Kidney tubule cell (primary cell): ENCODE measurements around the gene KCNB1.

Experiments used
- DNase-seq: peaks from one replicate; pipeline ENCODE4 v3.0.0-alpha.2; 2018; ENCODE audit warnings: low spot score

The KCNB1 gene

DNA sequence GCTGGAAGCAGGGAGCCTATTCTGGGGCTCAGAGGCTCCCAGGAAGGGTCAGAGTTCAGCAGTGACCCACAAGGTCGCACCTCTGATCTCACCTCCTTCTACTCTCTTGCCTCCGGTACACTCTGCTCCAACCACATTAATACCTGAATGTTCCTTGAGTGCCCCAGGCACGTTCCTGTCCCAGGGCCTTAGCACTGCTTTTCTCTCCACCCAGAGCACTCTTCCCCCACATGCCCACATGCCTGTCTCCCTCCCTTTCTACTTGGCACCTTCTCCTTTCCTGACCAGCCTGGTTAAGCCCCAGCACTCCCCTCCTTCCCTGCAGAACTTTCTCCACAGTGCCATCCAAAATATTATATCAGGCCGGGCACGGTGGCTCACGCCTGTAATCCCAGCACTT, 13.4 kb downstream of the KCNB1 start:
- DNase-seq, result no peak

DNA sequence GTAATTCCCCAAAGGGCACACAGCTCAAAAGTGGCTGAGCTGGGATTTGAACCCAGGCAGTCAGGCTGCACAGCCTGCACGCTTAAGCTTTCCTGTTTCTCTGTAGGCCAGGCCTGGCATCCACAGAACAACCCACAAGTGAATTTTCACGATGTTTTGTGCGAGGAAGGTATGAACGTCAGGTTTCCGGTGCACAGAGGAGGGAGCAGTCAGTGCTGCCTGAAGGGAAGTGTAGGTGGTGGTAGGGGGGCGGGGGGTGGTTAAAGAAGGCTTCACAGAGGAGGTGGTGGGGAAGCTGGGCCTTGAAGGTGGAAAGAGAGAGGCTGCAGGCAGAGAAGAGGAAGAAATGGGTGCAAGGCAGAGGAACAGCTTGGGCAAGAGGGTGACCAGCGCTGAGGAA, 14.1 kb downstream of the KCNB1 start:
- no peak for DNase-seq

DNA sequence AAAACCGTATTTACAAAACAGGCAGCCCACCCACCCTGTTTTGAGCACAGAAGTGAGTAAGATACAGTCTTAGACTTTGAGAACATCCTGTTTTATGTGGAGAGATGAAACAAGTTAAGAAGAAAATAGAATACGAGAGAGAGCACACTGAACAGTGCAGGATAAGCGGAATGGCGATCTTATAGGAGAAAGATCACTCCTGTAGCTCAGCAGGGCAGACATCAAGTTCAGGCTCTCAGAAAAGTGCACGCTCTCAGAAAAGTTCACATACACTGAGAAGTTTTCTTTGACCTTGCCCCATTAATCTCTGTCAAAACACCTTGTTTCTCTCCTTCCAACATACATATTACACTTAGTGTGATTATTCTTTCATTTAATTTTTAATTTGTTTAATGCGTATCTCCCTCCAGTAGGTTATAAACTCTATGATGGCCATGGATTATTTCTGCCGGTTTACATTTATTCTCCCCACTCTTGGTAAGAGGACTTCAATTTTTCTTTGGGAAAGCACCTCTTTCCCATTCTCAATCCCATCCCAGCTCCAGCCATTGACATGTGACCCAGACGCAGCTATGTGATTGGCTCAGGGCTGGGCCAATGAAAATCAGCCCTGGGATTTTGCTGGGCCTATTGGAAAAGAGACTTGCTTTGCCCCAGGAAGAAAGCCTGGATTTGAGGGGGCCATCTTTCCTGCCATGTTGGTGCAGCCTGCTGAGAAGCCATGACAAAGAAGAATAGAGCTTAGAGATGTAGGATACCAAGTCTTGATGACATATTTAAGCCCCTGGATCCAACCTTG, 16.2 kb downstream of the KCNB1 start:
- DNase-seq, result no peak

DNA sequence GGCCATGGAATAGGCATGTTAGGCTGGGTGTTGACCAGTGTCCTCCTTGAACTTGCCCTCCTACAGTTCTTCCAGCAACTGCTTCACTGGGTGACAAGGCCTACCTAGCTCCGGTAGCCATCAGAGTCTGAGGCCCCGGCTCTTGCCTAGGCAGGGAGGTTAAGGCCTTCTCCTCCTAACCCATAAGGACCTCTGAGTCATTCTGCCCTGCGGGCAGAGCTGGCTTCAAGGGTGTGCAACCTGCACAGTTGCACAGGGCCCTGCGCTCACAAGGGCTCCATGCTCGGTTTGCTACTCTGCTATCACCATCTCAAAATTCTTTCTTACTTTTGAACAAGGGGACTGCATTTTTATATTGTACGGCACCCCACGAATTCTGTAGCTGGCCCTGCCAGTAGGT, 17.9 kb downstream of the KCNB1 start:
- DNase-seq, result no peak

DNA sequence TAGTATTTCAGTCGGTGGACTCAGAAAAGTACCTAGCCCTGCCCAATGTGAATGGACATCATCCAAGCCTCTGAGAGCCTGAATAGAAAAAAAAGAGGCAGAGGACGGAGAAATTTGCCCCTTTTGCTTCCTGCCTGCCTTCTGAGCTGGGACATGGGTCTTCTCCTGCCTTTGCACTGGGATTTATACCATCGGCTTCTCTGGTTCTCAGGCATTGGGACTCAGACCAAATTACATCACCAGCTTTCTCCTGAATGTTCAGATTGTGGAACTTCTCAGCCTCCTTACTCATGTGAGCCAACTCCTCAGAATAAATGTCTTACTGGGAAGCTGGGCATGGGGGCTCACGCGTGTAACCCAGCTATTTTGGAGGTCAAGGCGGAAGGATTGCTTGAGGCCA, 19.8 kb downstream of the KCNB1 start:
- no peak for DNase-seq

DNA sequence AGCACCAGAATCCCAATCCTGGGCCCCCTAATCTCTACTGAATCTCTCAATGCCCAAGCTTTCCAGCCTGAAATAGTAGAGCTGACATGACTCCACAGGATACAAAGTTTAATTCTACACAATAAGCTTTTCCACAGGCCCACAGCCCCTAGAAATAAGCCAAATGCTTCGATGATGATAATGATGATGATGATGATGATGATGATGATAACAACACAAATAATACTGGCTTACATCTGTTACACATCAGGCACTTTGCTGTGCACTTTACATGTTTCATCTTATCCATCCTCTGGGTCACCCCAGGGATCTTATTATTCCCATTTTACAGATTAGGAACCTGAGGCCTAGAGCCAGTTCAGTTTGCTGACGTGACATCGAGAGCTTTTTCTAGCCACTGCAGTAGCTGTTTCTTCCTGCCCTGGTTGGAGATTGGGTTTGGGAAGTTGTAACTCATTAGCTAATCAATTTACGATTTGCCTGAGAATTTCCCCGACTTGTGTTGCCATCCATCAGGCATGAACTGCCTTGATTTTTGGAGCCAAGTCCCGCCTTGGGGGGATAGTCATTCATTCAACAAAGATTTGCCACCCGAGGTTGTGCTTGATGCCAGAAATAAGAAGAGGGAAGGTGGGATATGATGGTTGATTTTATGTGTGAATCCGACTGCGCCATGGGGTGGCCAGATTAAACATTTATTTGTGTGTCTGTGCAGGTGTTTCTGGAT, 20.4 kb downstream of the KCNB1 start:
- no peak for DNase-seq

DNA sequence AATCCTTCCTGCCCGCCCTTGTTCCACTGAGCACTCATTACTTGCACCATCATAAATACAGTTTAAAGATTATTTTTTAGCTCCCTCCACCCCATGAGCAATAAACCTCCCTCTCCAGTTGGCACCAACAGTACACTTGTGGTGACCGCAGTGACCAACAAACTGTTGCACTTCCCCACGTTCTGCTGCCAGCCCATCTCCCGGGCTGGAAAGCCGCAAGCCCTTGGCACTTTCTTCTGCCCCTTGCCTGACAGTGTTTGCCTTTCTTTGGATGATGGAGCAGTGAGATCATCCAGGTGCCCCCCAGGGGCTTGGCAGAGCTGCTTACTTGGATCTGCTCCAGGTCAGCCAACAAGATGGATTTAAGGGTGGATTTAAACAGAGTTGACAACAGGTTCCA, 21.6 kb downstream of the KCNB1 start:
- DNase-seq, result peak; percentile 94

DNA sequence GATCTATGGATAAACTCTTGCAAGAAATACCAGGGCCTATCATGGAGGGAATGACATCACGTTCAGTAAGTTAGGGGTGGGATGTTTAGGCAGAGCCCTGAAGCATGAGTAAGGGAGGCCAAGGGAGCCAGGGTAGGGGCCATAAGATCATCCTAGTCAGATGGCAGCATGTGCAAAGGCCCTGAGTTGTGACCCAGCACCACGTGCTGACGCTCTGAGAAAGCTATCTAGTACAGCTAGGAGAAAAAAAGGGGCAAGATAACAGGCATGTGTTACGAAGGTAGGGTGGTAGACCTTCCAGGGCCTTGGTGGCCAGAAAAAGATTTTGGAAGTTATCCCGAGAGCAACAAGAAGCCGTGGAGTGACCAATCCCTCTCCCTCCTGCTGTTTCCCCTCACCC, 22.3 kb downstream of the KCNB1 start:
- no peak for DNase-seq

DNA sequence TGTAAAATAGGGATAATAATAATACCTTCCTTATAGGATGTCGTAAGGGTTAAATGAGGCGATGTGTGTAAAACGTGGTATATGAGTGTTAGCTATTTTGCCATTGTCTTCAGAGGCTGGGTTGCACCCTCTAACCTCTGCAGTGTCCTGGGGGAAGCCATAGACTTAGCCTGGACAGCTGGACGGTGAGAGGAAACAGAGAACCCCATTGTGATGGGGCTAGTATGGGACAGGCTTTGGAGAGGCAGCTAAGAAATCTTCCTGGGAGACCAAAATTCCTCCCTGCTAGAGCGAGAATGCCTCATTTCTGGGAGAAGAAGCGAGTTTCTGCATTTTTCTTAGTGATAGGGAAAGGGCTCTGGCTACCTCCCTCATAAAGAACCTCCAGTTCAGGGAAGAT, 22.8 kb downstream of the KCNB1 start:
- DNase-seq, result no peak

DNA sequence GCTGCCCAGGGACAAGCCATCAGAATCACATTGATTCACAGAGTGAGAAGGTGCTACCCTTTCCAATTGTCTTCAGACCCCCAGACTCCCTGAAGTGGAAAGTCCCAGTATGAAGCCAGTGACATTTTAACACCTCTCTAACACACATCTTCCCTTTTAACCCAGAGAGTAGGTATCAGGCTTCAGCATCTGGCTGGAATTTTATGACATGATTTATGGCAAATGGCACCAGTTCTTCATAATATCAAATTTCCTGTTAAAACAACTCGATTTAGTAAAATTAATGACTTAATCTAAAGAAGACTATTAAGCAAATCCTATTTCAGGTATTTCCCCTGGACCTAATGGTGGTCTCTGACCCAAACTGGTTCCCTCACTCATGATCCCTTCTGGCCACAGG, 25.0 kb downstream of the KCNB1 start:
- no peak for DNase-seq

DNA sequence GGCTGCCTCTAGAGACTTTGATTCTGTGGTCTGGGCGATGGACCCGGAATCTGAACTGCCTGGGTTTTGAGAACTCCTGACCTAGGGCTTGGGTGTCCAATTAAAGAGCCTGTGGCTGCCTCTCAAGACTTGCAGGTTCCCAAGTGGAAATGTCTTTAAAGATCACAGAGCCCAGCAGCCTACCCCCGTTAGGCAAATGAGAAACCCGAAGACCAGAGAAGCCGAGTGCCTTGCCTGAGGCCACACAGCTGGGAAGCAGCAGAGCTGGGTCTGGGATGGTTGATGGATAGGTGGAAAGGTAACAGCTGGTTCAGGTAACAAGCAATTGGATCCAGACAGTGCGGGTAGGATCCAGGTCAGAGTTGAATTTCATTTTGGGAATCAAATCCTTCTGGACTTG, 25.8 kb downstream of the KCNB1 start:
- no peak for DNase-seq

DNA sequence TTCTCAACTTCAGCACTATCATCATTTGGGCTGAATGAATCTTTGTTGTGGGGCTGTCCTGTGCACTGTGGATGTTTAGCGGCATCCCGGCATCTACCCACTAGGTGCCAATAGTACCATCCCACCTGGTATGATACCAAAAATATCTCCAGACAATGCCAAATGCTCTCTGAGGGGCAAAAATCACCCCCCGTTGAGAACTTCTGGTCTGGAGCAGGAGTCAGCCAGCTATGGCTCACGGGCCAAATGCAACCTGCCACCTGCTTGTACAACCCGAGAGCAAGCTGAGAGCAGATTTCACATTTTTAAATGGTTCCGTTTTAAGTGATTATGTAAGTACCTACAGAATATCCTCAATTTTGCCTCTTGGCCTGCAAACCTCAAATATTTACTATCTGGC, 26.8 kb downstream of the KCNB1 start:
- DNase-seq, result no peak

DNA sequence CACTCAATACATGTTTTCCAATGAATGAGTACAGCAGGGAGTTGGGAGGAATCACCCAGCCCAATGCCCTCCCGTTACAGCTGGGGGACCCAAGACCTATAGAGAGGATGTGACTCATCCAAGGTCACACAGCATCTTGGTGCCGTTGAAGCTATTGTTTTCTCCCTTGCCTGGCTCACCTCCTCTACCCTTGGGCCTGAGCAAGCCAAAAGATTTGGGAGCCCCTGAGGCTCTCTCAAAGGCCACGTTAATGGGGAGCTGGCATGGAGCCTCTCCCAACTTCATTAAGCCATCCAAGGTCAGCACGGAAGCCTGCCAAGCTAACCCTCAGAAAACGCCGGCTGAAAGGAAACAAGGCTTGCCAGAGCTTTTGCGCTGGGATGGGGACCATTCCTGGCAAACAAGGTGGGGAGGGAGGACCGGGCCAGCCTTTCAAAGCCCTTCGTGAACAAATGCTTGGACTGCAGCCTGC, 30.4 kb downstream of the KCNB1 start:
- DNase-seq, result no peak

DNA sequence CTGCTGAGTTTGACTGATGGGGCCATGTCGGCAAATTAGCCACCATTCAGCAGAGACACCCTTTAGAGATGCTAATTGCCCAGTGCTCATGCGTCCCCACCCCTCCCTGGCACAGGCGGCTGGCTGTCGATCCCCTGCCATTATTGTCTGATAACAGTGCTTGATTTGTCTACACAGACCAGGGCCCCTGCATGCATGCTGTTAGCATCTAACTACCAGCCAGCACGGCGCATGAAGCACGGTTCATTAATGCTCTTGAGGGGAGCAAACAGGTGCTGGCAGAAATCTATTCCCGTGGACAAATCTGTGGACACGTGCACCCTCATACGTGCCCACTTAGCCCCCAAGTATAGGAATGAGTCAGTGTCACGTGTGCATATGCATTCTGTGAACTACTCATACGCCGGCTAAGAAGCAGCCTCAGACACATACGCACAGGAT, 32.2 kb downstream of the KCNB1 start:
- DNase-seq, result no peak

DNA sequence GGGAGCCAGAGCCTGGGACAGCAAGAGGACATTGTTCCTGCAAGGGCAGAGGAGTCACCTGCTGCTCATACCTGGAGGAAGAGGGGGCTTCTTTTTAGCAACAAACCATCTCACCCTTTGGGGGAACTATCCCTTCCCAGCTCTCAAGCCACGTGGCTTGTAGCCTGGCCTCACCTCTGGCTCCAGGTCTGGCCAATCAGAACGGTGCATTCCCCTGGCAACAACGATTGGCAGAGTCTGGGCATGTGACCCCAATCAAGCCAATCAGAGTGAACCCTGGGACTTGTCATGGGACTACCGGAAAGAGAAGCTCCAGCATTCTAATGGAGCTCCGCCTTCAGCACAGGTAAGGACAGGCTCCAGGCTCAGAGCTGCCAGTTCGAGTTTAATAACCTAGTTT, 33.6 kb downstream of the KCNB1 start:
- no peak for DNase-seq

DNA sequence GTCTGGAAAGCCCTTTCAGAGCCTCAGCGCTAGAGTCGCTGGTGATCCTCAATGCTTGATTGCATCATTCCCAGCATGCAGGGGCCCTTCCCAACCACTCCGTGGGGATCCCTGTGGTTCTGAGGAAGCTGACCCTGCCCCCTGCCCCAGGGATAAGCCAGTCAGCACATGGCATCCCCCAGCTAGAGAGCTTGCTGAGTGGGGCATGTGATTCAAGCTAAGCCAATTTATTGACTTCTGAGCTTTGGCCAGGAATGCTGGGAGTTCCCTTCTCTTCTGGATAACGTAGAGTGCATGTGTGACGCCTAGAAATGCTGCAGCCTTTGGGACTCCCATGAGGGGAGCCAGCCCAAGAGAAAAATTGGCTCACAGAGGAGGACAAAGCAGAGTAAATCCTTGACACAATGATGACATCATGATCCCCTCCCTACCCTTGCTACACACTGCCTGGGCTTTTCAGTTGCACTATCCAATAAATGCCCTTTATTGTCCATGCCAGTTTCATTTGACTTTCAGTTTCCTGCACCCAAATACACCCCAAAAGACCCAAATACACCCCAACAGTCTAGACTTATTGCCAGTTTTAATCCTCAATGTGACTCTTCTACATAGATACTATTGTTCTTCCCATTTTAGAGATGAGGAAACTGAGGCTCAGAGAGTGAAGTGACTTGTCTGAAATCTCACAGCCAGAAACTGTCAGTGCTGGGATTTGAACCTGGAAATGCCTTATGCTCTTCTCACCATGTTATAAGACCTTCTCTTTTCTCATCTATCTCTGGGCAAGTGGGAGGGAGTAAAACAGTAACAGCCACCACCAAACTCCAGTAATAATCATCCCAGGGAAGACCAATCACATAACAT, 34.3 kb downstream of the KCNB1 start:
- DNase-seq, result no peak

DNA sequence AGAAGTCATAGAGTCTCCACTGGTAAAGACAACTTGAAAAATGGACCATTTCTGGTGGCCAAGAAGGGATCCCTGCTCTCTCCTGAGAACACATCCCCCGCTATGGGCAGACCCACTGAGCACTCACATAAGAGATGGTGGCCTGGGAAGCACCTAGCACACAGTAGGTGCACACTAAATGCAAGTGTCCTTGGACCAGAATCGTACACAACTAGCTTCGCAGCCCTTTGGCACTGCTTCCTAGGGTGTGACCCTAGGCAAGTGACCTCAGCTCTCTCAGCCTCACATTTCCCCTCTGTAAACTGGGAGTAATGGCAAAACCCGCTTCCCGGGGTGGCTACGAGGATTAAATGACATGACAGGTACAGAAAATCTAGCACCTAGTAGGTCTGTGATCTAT, 35.1 kb downstream of the KCNB1 start:
- no peak for DNase-seq

DNA sequence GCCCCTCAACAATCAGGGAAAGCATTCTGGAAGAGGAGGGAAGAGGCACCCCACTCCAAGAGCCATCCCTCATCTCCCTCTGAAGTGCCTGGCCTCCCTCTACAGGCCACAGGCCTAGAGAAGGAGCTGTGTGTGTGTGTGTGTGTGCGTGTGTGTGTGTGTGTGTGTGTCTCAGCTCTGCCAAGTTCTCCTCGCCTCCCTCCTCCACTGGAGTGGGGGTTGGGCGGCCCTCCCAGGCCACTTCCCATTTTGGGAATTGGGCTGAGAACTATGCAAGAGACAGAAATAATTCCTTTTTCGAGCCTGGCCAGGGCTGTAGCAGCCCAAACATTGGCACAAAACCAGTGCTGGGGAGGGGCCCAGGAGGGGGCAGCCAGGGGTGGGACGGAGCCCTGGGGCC, 35.7 kb downstream of the KCNB1 start:
- no peak for DNase-seq

DNA sequence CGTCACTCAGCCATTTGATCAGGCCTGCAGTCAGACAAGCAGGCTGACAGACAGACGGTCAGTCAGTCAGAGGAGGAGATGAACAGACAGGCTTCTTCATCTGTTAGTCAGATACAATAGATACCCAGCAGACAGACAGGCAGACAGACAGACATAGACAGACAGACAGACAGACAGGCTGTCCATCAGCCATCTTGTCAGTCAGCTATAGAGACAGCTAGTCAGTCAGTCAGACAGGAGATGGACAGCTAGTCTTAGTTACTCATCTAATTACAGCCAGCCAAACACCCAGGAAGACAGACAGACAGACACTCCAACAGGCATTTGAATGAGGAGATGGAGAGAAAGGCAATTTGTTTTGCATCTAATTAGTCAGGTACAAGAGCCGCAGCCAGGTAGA, 36.4 kb downstream of the KCNB1 start:
- DNase-seq, result no peak

DNA sequence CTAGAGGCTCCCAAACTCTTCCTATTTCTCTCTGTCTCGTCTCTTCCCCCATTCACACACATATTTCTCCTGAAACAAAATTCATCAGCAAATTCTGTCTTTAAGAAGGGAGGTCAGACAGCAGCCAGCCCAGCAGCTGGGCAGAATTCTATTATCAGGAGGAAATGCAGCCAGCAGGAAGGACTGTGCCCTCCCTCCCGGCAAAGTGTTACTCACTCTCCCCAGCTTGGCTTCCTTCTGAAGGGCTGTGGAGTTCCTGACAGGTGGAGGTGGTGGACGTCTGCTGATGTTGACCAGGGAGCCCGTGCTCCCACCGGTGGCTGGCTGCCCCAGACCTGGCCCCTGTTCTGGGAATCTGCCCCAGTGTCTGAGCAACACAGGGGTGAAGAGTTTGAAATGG, 37.3 kb downstream of the KCNB1 start:
- peak; percentile 20 for DNase-seq

DNA sequence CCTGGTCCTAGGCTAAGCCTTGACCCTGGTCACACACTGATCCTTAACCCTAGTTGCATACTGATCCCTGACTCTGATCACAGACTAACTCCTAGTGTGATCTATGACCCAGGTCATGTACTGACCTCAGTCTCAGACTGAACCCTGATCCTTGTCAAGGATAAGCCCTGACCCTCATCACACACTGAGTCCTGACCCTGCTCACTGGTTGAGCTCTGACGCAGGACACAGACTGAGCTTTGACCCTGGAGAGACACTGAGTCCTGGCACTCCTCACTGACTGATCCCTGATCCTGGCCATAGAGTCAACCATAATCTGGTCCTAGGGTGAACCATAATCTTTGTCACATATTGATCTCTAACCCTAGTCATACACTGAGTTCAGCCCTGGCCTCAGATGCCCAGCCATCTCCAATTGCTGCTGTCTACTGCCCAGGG, 37.9 kb downstream of the KCNB1 start:
- no peak for DNase-seq

DNA sequence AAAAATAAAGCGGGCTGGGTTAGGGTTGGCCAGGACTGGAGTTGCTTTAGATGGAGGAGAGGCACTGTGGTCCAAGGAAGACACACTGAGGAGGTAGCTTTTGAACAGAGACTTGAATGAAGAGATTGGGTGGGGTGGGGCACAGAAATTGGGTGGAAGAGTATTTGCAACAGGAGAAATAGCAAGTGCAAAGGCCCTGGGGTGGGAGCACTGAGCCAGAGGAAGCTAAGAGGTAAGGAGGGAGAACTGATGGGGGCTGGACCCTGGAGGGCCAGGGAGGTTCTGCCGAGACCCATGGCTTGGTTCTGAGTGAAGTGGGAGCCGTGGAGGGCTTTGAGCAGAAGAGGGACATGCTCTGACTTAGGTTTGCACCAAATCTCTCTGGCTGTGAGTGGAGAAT, 45.4 kb downstream of the KCNB1 start:
- no peak for DNase-seq

DNA sequence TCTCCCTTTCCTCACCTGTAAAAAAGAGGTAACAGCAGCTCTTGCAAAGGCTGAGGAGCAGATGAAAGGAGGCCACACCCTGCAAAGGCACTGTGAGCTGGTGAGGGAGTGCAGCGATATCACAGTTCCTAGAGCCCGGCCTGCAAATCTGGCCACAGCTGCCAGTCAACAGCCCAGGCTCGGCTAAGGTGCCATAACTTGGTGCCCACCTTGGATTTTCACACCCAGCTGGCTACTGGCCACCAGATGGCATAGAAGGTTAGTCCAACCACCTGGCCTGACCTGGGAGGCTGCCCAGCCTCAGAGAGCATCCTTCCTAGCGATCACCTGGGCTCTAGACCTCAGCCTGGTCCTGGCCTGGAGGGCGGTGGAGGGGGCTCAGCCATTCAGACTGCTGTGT, 46.8 kb downstream of the KCNB1 start:
- no peak for DNase-seq
